ENCODE results near the gene WNT10A.
"Not testable (repeated sequence)": the region's sequence is repeated elsewhere in the genome, so short reads cannot be mapped to it uniquely, and the experiment has no call there.

Gene WNT10A

GRCh38 chr2:218880102-218880858 is at the start of gene WNT10A:
Gene WNT10A (plus strand): TSS chr2:218880852. CDS start chr2:218880996, 144 bp downstream.
- peak; percentile 70 for DNase-seq

- no peak for DNase-seq
These were observed 49.2 kb upstream of the WNT10A start, which contains the start of gene PRKAG3 for GRCh38 chr2:218831378-218831990. Gene PRKAG3 (minus strand): TSS chr2:218831803.

- no peak for DNase-seq
These were observed 48.6 kb upstream of the WNT10A start for GRCh38 chr2:218832081-218832480.

DNA sequence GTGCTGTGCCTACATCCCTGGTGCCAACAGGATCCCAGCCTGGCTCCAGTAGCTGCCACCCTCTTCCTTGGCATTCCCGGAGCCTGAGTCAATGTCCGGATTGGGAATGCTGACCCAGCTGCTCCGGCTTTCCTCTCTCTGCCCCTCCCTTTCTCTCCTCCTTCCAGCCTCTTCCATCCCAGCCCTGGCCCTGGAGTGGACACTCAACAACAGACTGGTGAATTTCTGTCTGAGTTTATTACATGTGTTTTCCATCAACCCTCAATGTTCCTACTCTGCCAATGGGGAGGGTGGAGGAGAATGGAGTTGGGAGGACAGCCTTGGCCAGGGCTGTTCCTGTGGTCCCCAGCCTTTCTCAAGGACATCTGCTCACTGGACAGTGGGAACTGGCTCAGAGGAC is 48.1 kb upstream of the WNT10A start:
- no peak for DNase-seq

DNA sequence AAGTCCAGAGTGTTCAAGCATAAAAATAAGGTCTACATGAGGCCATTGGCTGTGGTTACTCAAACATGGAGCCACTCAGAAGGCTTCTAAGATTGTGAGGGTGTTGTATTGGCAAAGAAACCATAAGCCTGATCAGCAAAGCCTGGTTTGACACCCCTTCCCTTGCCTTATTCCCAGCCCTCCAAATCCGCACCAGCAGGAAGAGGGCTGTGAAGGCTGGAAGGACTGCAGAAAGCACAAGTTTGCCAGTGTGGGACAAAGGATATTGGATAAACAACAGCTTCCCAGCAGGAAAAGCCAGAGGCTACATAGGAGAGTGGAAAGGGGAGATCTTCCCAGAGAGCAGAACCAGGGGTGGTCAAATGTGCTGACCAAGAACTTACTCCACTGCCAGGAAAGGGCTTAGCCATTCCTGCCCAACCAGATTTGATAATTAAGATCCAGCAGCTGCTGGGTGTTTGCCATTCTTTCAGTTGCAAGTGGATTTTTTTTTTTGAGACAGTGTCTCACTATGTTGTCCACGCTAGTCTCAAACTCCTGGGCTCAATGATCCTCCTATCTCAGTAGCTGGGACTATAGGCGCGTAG is 47.5 kb upstream of the WNT10A start:
- DNase-seq: no peak

DNA sequence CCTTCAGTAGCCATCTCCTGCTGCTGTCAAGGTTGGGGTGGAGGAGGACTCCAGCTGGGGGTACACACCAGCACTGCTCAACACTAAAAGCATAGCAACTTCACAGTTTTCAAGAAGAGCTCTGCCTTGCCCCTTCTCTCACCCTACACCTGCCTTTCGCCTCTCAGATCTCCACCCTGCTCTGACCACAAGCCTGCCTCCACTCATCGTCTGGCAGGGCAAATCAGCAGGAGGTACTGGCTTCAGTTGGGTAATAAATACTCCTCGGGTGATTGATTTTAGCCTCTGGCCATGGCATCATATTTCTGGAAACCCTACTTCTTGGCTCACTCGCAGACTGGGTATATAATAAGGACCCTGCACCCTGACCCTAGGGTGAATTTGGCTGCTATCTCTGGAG is 46.0 kb upstream of the WNT10A start:
- DNase-seq: no peak

DNA sequence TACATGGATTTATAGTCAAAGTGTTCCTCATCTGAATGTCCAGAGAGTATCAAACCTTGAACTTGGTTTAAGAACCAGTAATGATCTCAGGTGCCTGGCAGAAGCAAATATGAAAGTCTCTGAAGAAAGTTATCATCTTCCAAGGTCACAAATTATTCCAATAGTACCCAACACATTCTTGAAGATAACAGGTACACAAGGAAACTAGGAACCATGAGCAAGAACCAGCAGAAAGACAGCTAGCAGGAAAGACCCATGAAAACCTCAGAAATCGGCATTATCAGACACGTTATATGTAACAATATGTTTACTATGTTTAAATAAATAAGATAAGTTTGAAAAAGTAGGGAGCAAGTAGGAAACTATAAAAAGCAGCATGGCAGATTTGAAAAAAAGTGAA is 43.2 kb upstream of the WNT10A start:
- DNase-seq: no peak

DNA sequence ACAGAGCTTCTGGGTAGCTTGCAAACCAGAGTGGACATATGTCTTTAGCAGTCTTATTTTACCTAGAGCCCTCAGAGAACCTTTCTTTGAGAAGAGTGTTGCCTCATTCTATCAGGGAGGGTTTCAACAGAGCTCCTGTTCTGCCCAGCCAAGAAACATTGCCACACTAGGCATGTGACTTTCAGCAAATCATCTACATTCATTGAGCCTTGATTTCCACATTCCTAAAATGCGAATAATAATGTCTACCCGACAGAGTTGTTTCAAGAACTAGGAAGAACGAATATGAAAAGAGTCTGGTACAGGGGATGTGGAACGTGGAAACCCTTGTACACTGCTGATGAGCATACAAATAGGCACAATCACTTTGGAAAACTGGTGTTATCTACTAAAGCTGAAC is 41.2 kb upstream of the WNT10A start:
- DNase-seq: no peak

- DNase-seq: no peak
These were observed 40.8 kb upstream of the WNT10A start for GRCh38 chr2:218839888-218840287.

DNA sequence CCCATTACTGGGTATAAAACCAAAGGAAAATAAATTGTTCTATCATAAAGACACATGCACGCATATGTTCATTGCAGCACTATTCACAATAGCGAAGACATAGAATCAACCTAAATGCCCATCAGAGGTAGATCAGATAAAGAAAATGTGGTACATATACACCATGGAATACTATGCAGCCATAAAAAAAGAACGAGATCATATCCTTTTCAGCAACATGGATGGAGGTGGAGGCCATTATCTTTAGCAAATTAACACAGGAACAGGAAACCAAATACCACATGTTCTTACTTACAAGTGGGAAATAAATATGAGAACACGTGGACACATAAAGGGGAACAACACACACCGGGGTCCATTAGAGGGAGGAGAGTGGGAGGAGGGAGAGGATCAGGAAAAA is 36.3 kb upstream of the WNT10A start:
- not testable (repeated sequence) for DNase-seq

DNA sequence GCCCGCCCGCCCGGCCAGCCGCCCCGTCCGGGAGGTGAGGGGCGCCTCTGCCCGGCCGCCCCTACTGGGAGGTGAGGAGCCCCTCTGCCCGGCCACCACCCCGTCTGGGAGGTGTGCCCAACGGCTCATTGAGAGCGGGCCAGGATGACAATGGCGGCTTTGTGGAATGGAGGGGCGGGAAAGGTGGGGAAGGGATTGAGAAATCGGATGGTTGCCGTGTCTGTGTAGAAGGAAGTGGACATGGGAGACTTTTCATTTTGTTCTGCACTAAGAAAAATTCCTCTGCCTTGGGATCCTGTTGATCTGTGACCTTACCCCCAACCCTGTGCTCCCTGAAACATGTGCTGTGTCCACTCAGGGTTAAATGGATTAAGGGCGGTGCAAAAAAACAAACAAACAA is 33.7 kb upstream of the WNT10A start:
- DNase-seq: not testable (repeated sequence)

GRCh38 chr2:218849721-218850120 is 30.9 kb upstream of the WNT10A start:
- DNase-seq: no peak

- DNase-seq: no peak
These were observed 29.9 kb upstream of the WNT10A start for GRCh38 chr2:218850796-218851195.

DNA sequence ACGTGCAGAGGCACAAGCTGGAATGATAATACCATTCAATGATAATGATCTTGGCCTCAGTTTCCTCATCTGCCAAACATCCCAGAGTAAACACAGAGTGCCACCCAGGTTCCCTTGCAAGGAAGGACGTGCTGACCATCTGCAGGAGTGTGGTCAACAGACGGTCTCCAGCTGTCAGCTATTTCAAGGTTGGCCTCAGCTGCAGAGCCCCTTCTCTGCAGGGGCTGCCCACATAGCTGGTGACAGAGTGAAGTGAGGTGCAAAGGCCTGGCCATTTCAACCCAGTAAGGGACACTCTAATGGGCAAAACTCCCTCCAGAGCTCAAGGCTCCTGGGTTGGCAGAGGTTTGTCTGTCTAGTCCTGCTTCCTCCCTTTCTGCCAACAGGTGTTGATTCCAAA is 29.4 kb upstream of the WNT10A start:
- no peak for DNase-seq

DNA sequence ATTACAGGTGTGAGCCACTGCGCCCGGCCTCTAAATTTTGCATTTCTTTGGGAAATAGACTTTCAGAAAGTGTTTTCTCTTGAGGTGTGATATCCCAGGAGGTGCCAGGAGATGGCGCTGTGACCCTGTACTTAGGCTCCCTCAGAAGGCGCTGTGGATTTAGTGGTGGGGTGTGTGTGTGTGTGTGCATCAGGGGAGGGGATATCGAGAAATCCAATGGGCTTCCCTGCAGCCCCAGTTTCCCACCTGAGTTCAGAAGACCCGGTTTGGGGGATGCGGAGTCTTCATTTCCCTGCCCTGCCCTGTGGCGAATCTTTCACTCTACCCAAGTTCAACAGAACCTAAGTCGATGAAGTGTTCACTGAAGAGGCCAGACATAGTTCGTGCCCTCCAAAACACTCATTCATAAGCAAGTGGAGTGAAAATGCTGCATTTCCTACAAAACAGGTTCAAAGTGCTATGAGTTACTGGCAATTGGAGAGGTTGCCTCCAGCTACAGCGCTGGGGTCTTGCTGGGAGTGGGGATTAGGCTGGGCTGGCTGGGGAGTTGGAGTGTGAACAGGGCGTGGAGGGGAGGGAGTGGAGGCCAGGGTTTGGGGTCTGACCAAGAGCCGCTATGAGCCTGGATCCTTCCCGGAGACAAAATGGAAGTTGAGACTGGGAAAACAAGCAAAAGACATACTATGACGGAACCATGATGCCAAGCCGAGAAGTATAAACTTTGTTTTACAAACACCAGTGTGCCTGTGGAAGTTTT is 27.6 kb upstream of the WNT10A start:
- peak; percentile 83 for DNase-seq

GRCh38 chr2:218853766-218854165 is 26.9 kb upstream of the WNT10A start:
- DNase-seq: peak; percentile 97

GRCh38 chr2:218854860-218855259 is 25.8 kb upstream of the WNT10A start:
- no peak for DNase-seq

DNA sequence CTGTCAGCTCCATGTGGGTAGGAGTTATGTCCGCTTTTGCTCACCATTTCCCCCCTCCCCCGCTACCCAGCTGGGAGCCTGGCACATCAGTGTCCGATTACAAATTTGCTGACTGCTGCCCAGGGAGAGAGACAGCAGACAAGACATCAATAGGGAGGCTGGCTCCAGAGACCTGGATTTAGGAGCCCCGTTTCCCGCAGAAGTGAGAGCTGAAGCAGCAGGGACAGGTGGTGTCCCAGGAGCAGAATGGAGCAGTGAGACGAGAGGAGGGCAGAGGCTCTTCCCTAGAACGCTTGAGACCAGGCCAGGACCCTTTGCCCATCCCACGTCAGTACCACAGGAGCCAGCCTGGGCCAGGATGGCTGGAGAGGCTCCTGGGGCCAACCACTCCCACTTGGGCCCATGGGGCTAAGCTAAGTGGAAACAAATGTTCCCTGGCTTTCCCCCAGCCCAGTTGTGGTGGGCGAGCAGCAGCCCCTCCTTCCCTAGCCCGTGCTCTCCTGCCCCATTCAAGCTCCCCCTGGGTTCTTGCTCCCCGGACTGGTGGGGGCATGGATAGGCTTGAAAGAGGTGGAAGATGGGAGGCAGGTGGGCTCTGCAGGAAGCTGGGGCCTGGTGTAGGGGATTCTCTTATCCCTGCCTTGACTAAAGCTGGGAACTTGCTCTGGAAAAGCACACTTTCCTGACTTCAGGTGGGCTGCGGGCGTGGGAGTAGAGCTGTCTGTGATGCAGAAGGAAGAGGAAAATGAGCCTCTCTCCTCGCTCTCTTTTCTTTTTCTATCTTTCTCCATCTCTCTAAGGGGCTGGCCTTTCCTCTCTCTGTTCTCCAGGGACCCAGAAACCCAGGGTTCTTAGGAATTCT is 25.1 kb upstream of the WNT10A start:
- DNase-seq: no peak

DNA sequence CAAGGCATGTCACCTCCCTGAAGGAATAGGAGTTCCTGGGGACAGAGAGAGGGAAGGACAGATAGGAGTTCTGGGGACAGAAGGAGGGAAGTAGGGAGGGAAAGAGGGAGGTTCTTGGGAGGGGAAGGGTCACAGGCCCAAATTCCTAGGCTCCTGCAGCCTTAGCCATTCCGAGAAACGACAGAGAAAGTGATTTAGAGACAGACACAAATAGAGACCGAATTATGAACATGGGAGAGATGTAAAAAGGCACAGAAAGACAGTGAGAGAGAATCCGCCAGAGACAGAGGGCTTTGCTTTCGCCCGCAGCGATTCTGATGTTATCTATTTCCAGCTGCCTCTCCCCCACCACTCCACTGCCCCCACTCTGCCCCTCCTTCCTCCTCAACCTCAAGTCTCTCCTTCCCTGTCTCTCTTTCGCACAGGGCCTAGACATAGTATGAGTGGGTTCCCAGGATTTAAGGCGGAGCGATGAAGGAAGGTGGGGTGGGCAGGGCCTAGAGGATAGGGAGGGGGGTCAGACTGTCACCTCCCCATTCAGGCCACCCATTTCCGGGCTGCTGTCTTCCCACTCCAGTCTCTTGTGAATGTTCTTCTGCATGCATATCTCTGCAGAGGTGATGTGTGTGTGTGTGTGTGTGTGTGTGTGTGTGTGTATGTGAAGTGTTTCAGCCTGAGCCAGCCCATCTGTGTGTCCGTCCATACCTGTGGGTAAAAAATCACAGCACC is 24.3 kb upstream of the WNT10A start:
- peak; percentile 92 for DNase-seq

- no peak for DNase-seq
These were observed 23.8 kb upstream of the WNT10A start for GRCh38 chr2:218856896-218857243.

DNA sequence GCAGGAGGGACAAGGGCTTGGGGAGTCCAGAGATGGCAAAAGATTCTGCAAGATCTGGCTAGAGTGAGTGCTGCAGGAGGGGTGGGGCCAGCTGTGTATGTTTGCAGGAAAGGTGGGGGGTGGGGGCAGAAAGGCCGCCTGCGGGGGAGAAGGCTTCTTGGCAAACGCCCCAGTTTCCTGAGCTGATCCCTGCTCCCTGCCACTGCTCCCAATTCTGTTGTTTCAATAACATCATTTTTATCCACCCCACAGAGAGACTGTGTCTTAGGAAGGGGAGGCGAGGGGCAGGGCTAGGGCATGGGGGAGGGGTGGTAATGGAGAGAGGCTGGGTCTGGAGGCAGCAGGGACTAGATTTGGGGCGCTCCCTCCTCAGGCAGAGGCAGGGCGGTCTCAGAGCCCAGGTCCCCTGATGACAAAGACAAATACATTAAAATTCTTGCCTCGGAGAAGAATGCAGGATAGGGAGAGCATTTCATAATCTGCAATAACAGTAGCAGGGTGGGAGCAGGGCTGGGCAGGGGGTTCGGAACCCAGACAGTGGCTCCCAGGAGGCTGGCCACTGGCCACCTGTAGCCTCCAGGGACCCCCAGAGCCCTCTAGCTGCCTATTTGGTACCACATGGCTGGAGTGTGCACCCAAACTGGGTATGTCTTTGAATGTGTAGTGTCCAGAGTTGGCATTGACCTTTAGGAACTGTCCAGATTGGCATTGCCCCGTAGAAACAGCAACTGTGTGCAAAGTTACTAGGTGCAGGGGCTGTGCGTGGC is 23.1 kb upstream of the WNT10A start:
- DNase-seq: no peak
